Prostate gland (tissue), 2 donors: ENCODE measurements around the gene ARHGAP24. TPM values are rescaled to one million over a fixed set of nuclear protein-coding genes. Genes with fewer than 3 reads are reported as not detected.
"Not testable (repeated sequence)": the region's sequence is repeated elsewhere in the genome, so short reads cannot be mapped to it uniquely, and the experiment has no call there.

ENCODE experiments used
- DNase-seq: peaks from one replicate; pipeline ENCODE4 v3.0.0-alpha.2; 2019; ENCODE audit warnings: low spot score
- H3K27ac ChIP-seq, 2 donors: fragments of 200-600 bp; sonication (generic); 2 replicates each; pipeline ENCODE4 v1.5.1; 2017 to 2019
- H3K27me3 ChIP-seq: fragments of 200-600 bp; sonication (generic); replicated peaks from 2 replicates; pipeline ENCODE4 v1.5.1; 2019; ENCODE audit not compliant: insufficient read depth
- H3K36me3 ChIP-seq, 2 donors: fragments of 200-600 bp; sonication (generic); 1 replicate in 1 of 2; 2 replicates in 1 of 2; pipeline versions ENCODE4 v1.5.1 to v1.8.1; 2017 to 2019
- H3K4me1 ChIP-seq: fragments of 200-600 bp; sonication (generic); replicated peaks from 2 replicates; pipeline ENCODE4 v1.5.1; 2019
- H3K4me3 ChIP-seq, 2 donors: fragments of 200-600 bp; sonication (generic); 2 replicates each; pipeline ENCODE4 v1.5.1; 2017 to 2019
- H3K9me3 ChIP-seq: fragments of 200-600 bp; sonication (generic); 2 replicates; pipeline ENCODE4 v1.5.1; 2017
- POLR2A ChIP-seq: fragments of 450-650 bp; IDR thresholded peaks from one replicate; pipeline ENCODE4 v1.6.1; 2016; ENCODE audit warnings: antibody characterized with exemption, mild to moderate bottlenecking
- POLR2AphosphoS5 ChIP-seq: sonication (generic); formaldehyde crosslinking; IDR thresholded peaks from one replicate; pipeline ENCODE4 v1.6.1; 2017; ENCODE audit warnings: antibody characterized with exemption
- WGBS: methylation state at CpG from one replicate; pipeline ENCODE4 v1.1.5; 2018; 5-methylcytosine and 5-hydroxymethylcytosine counted together
- intact Hi-C: fragments of 100-400 bp; cut with DNase I; formaldehyde crosslinking; loops from one replicate; pipeline ENCODE4 v1.14.2; 2022
- total RNA-seq, 2 donors: library from RNA; depleted of rRNA; stranded (reverse); fragments of >200 nt; gene quantifications; one replicate each; pipeline ENCODE4 v1.1.0, GENCODE V29; 2016
- TF ChIP-seq, protein P1 (sequence below), 4 experiments: fragments of 200-600 bp in 2 of 4; fragments of 450-650 bp in 2 of 4; sonication (generic) in 2 of 4; IDR thresholded peaks; 1 replicate in 3 of 4; 2 replicates in 1 of 4; pipeline ENCODE4 v1.5.1; 2016 to 2019; ENCODE audit warnings: antibody characterized with exemption in 4 of 4, mild to moderate bottlenecking in 2 of 4, moderate library complexity in 2 of 4

Gene ARHGAP24
- total RNA-seq, 2 donors from 2014 or later, result 6.7 to 7.4 TPM

DNA sequence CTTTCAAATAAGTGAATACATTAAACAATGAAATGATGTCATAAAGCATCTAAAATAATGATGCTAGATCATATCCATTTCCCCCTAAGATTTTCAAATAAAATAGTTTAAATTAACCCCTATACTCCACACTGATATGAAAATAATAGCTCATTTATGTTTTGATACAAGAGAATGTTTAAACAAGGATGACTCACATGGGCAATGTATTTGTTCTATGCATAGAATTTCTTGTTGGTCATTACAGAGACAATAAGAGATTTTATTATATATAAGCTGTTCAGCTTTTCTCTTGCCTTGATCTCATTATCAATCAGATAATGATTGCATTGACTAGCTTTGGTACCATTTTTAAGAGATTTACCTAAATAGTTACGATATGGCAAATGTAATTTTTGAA, 411.7 kb downstream of the ARHGAP24 start:
- DNase-seq, result no peak
- Histone ChIP-seq H3K27me3 (no peaks in the 10 kb centered on the region), H3K4me3 (no peak overlapping the region), H3K27ac (no peak overlapping the region), H3K36me3 (no peaks in the 10 kb centered on the region), H3K4me1 (no peaks in the 10 kb centered on the region), H3K9me3 (no peaks in the 10 kb centered on the region)
- TF ChIP-seq, protein P1, sequence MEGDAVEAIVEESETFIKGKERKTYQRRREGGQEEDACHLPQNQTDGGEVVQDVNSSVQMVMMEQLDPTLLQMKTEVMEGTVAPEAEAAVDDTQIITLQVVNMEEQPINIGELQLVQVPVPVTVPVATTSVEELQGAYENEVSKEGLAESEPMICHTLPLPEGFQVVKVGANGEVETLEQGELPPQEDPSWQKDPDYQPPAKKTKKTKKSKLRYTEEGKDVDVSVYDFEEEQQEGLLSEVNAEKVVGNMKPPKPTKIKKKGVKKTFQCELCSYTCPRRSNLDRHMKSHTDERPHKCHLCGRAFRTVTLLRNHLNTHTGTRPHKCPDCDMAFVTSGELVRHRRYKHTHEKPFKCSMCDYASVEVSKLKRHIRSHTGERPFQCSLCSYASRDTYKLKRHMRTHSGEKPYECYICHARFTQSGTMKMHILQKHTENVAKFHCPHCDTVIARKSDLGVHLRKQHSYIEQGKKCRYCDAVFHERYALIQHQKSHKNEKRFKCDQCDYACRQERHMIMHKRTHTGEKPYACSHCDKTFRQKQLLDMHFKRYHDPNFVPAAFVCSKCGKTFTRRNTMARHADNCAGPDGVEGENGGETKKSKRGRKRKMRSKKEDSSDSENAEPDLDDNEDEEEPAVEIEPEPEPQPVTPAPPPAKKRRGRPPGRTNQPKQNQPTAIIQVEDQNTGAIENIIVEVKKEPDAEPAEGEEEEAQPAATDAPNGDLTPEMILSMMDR (IDR thresholded peaks at IDR 0.05), result no peak
- TF ChIP-seq POLR2AphosphoS5 (no peak), POLR2A (no peak)
- intact Hi-C loops, result no loop called here
- WGBS, result 96% methylated on average over 1 of the region's 1 CpG

DNA sequence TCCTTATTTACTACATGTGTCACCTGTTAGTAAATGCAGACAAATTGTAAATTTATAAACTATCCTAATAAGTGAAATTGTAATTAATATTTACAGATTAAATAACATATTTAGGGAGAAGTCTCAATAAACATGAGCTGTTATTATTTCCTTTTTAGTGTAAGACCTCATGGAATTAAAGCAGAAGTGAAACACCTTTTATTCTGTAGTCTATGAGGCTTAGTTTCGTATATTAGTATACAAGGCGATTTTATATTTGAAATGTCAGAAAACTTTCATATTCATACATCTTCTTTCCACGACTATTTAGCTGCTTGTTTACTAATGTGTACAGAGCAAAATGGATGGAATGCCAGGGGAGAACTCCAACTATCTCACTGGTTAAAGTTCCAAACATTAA, 414.4 kb downstream of the ARHGAP24 start:
- H3K4me3 ChIP-seq, result no peak overlapping the region
- H3K36me3 ChIP-seq, result no peaks in the 10 kb centered on the region
- H3K4me1 ChIP-seq, result no peaks in the 10 kb centered on the region
- no peaks in the 10 kb centered on the region for H3K9me3 ChIP-seq
- H3K27me3 ChIP-seq, result no peaks in the 10 kb centered on the region
- WGBS, result 72% methylated on average over 3 of the region's 3 CpGs
- no peak overlapping the region for H3K27ac ChIP-seq
- no peak for DNase-seq
- TF ChIP-seq, protein P1 (IDR thresholded peaks at IDR 0.05), result no peak
- no peak for TF ChIP-seq POLR2A
- no peak for TF ChIP-seq POLR2AphosphoS5
- intact Hi-C loops, result no loop called here

DNA sequence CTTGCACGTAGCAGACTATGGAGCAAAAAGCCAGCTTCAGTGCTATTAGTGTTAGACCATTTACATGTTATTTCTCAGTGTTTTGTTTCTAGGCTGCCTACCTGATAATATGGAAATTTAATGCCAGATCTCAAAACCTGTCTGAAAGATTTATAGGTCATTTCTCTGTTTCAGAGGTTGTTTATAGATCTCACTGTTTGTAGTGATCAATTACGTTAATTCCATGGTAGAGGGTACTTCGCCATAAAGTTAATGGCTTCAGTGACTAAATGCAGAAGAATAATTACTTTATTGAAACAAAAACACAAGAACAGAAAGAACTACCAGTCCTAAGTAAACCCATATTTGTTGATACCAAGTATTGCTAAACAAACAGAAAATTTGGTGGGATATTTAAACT, 420.8 kb downstream of the ARHGAP24 start:
- intact Hi-C loops, result no loop called here
- Histone ChIP-seq H3K36me3 (no peaks in the 10 kb centered on the region), H3K4me1 (no peaks in the 10 kb centered on the region), H3K27me3 (no peaks in the 10 kb centered on the region), H3K9me3 (no peaks in the 10 kb centered on the region), H3K4me3 (no peak overlapping the region), H3K27ac (no peak overlapping the region)
- TF ChIP-seq POLR2A, result no peak
- TF ChIP-seq POLR2AphosphoS5, result no peak
- TF ChIP-seq, protein P1 (IDR thresholded peaks at IDR 0.05), result no peak
- DNase-seq, result no peak
- 91% methylated on average over 3 of the region's 3 CpGs for WGBS

DNA sequence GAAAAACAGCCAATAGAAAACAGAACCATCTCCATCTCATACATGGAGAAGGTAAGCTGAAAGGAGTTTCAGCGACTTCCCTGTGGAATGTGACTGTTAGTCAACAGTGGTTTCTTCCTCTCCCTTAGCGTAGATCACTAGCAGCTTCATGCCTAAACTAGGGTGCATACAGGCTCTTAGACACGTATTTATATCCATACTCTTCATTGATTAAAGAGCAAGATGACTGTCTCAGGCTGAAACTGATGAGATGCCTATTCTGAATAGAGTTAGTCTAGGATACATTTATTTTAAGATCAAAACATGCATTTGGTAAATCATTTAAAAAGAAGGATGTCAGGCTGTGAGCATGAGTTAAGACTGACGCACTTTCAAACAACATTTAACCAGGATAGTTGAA, 423.3 kb downstream of the ARHGAP24 start:
- no peak overlapping the region for H3K27ac ChIP-seq
- no peak for DNase-seq
- H3K27me3 ChIP-seq, result no peaks in the 10 kb centered on the region
- 90% methylated on average over 4 of the region's 4 CpGs for WGBS
- TF ChIP-seq POLR2AphosphoS5, result no peak
- TF ChIP-seq, protein P1 (IDR thresholded peaks at IDR 0.05), result no peak
- TF ChIP-seq POLR2A, result no peak
- H3K4me1 ChIP-seq, result no peaks in the 10 kb centered on the region
- H3K4me3 ChIP-seq, result no peak overlapping the region
- intact Hi-C loops, result no loop called here
- no peaks in the 10 kb centered on the region for H3K36me3 ChIP-seq
- no peaks in the 10 kb centered on the region for H3K9me3 ChIP-seq

DNA sequence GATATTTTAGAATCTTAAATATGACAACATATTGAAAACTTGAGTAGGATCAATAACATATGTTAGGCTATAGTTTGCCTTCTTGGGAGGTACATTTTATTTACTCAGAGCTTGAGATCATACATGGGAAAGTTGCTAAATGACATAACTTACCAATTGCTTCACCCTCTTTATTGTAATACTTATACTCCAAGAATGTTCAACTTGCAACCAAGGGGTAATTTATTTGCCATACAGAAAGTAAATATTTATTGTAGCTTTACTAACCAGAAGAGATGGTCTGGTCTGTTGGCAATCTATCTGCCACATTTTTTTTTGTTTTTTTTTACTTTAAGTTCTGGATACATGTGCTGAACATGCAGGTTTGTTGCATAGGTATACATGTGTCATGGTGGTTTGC, 426.6 kb downstream of the ARHGAP24 start:
- Histone ChIP-seq H3K4me3 (no peak overlapping the region), H3K36me3 (no peaks in the 10 kb centered on the region), H3K4me1 (no peaks in the 10 kb centered on the region), H3K27me3 (no peaks in the 10 kb centered on the region), H3K9me3 (no peaks in the 10 kb centered on the region), H3K27ac (no peak overlapping the region)
- TF ChIP-seq POLR2AphosphoS5, result no peak
- TF ChIP-seq, protein P1 (IDR thresholded peaks at IDR 0.05), result no peak
- TF ChIP-seq POLR2A, result no peak
- intact Hi-C loops, result no loop called here
- DNase-seq, result no peak

DNA sequence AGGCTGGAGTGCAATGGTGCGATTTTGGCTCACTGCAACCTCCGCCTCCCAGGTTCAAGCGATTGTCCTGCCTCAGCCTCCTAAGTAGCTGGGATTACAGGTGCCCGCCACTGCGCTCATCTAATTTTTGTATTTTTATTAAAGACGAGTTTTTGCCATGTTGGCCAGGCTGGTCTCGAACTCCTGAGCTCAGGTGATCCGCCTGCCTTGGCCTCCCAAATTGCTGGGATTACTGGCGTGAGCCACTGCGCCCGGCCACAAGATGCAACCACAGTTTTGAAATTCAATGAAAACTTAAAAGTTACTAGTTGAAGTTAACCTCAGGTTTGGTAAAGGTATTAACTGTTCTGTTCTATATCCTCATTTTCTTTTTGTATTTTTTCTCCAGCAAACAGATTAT, 427.7 kb downstream of the ARHGAP24 start:
- H3K9me3 ChIP-seq, H3K27me3 ChIP-seq, H3K36me3 ChIP-seq, H3K4me3 ChIP-seq, DNase-seq, H3K4me1 ChIP-seq, H3K27ac ChIP-seq, intact Hi-C loops: not testable (repeated sequence)
- 97% methylated on average over 11 of the region's 11 CpGs for WGBS
